Left lobe of liver (tissue), 2 donors: ENCODE data around the gene C2orf42. TPM values are rescaled to one million over a fixed set of nuclear protein-coding genes. Genes with fewer than 3 reads are reported as not detected.
"Not testable (repeated sequence)": the region's sequence is repeated elsewhere in the genome, so short reads cannot be mapped to it uniquely, and the experiment has no call there.

Source experiments
- ATAC-seq: fragments of 200-7000 bp; cut with Tn5 transposase; one replicate; pipeline ENCODE4 v1.9.1; 2020; ENCODE audit warnings: mild to moderate bottlenecking, moderate library complexity
- DNase-seq: peaks from one replicate; pipeline ENCODE4 v3.0.0-alpha.2; 2020; ENCODE audit warnings: low spot score
- total RNA-seq: library from RNA; stranded (reverse); gene quantifications from one replicate; pipeline ENCODE4 v1.2.1, GENCODE V29; 2021
- donor health status: DM: no; HTN: no; CAD: no; lungs with moderate emphysema.
- donor health status: DM: no; HTN: yes; CAD: no.

C2orf42 gene
- total RNA-seq = 19.1 TPM

DNA sequence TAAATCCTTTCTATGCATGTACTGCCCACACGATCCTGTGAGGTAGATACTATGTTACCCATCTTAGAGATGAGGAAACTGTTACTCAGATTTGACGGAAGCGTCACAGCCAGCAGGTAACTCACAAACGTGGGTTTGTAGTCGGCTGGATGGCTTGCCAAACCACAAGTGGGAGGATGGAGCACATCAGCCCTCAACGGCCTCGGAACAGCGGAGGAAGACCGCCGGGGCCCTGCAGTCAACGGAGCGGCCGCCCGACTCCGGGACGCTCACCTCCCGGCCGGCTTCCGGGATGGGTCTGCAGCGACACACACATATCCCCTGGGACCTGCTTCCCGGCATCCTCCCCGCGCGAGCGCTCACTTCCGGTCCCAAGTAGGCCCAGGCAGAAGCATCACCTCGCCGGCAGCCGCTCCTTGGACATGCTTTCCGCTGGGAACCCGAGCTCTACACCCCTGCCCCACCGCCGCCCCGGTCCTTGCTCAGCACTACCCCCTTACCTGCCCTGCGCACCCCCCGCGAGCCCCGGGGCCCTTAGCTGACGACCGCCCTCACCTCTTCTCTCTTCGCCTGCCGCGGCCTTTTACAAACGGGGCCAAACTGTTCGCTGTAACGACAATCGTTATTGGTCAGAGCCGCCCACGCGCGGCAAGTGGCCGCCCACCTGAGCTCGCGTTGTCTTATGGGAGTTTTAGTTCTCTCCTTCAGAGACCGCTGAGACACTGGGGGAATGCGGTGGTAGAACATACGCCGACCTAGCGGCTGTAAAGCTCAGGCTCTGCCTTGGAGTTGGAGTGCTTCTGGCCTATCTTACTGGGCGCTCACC lies at the start of gene C2orf42:
TSS of gene C2orf42 (minus strand) at position 602 of the 826 bp plus-strand sequence. CDS start 9,034 bp downstream, outside the sequence.
- ATAC-seq (peak; percentile 92), DNase-seq (peak; percentile 97)

GRCh38 chr2:70240599-70240998 lies 49.8 kb upstream of the C2orf42 start:
- ATAC-seq (no peak), DNase-seq (no peak)

GRCh38 chr2:70233926-70234325 lies 43.1 kb upstream of the C2orf42 start:
- DNase-seq = no peak
- ATAC-seq = peak; percentile 95

DNA sequence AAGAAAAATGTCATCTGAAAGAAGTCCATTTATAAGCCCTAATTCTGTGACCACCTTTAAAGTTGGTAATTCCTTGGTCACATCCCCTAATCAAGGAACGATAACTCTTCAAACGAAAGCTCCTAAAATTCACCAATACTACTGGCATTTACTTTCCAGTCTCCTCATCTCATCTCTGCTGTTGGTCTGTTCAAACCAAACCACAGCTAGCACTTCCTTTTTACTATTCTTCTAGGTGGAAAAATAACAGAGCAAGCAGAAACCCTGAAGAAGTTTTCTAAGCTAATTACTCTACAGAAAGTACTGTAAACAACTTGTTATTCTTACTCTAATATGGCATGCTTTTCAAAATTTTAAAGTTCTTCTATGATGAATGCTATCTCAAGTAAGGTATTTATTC lies 36.0 kb upstream of the C2orf42 start:
- no peak for DNase-seq
- ATAC-seq = no peak

DNA sequence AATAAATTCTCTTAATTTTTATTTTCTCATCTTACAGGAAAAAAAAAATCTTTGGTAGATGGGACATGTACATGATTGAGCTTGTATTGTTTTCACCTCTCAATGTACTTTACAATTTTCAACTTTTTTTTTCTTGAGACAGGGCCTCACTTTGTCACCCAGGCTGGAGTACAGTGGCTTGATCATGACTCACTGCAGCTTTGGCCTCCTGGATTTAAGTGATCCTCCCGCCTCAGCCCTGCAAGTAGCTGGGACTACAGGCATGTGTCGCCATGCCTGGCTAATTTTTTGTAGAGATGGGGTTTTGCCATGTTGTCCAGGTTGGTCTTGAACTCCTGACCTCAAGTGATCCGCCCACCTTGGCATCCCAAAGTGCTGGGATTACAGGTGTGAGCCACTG lies 32.5 kb upstream of the C2orf42 start:
- not testable (repeated sequence) for ATAC-seq, DNase-seq

- ATAC-seq (no peak), DNase-seq (no peak)
Observed at GRCh38 chr2:70214953-70215549, 24.2 kb upstream of the C2orf42 start.

GRCh38 chr2:70214365-70214764 lies 23.5 kb upstream of the C2orf42 start:
- DNase-seq (no peak), ATAC-seq (no peak)

GRCh38 chr2:70212298-70212932 lies 21.6 kb upstream of the C2orf42 start:
- no peak for ATAC-seq
- DNase-seq = no peak

DNA sequence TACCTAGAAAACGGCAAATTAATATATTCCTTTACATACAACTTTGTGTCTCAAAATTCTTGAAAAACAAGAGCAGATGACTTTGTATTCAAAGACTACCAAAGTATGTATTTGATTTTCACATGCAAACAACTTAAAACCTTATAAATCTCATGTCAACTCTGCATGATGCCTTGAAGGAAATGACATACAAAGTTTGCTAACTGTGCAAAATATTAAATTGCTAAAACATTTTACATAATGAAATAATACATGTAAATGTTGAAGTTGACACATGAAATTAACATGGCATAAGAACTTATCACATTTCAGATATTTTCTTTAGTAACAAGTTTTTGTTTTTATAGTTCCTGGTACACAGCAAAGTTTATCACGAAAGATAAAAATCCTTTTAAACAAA lies 20.8 kb upstream of the C2orf42 start:
- ATAC-seq (no peak), DNase-seq (no peak)

GRCh38 chr2:70204452-70204851 lies 13.6 kb upstream of the C2orf42 start:
- peak; percentile 66 for ATAC-seq
- DNase-seq = peak; percentile 62

GRCh38 chr2:70203086-70203485 lies 12.3 kb upstream of the C2orf42 start:
- DNase-seq = peak; percentile 77

GRCh38 chr2:70202236-70202806 lies 11.5 kb upstream of the C2orf42 start:
- ATAC-seq = no peak
- no peak for DNase-seq

More at GRCh38 chr2:70203086-70203485, 12.3 kb upstream of the C2orf42 start:
- peak; percentile 79 for ATAC-seq

- ATAC-seq = no peak
- no peak for DNase-seq
Observed at GRCh38 chr2:70201831-70202230, 11.0 kb upstream of the C2orf42 start.

DNA sequence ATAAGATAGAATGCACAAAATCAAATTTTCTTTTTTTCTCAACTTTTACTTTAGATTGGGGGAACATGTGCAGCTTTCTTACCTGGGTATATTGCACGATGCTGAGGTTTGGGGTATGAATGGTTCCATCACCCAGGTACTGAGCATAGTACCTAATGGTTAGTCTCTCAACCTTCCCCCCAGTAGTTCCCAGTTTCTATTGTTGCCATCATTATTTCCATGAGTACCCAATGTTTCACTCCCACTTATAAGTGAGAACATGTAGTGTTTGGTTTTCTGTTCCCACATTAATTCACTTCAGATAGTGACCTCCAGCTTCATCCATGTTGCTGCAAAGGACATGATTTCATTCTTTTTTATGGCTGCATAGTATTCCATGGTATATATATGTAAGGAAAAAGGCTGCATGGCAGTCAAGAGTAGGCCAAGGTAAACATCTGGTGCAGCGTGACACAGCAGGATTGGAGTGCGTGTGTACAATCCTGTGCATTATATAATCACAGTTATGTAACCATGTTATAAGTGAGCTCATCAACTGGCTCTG lies 10.5 kb upstream of the C2orf42 start:
- ATAC-seq (no peak), DNase-seq (no peak)

DNA sequence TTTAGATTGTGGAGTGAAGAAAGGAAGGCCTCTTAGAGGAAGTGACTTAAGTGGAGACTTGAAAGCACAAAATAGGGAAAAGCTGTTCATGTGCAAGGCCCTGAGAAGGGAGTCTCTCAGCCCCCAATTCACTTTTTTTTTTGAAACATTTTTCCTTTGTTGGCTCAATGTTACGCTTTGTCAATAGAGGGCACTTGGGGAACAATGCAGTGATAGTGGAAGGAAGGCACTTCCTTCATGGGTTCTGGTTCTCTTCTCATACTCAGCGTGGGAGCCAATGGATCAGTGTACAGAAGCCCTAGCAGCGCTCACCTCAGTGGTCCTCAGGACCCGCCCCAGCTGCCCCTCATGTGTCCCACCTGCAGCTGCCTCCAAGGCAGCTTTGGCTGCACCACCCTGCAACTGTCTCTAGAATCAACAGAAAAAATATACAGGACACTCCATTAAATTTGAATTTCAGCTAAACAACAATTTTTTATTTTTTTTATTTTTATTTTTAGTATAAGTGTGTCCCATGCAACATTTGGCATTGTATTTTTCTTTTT lies 8.6 kb upstream of the C2orf42 start:
- no peak for ATAC-seq
- no peak for DNase-seq

DNA sequence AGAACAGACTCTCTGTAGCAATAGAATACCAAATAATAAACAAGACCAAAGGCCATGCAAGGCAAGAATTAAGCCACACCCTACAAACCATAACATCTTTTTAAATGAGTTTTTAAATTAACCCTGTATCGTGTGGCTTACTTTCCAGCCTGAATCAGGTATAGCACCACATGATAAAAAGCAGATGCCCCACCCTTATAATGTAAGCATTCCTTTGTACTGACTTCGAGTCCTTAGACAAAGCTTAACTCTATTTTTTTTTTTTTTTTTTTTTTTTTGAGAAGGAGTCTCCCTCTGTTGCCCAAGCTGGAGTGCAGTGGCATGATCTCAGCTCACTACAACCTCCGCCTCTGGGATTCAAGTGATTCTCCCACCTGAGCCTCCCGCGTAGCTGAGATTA lies 1.7 kb upstream of the C2orf42 start:
- DNase-seq = no peak
- no peak for ATAC-seq

GRCh38 chr2:70191244-70191735 lies 471 bp upstream of the C2orf42 start:
- no peak for ATAC-seq
- DNase-seq = no peak

- ATAC-seq = peak; percentile 27
- no peak for DNase-seq
Observed at GRCh38 chr2:70188460-70188859, 2.4 kb downstream of the C2orf42 start.

DNA sequence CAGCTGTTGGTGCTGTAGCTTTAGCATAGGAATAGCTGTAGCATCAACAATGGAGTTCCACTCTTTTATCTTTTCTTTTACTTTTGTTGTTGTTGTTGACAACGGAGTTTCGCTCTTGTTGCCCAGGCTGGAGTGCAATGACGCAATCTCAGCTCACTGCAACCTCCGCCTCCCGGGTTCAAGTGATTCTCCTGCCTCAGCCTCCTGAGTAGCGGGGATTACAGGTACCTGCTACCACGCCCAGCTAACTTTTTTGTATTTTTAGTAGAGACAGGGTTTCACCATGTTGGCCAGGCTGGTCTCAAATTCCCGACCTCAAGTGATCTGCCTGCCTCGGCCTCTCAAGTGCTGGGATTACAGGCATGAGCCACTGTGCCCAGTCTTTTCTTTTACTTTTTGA lies 3.6 kb downstream of the C2orf42 start:
- not testable (repeated sequence) for ATAC-seq

DNA sequence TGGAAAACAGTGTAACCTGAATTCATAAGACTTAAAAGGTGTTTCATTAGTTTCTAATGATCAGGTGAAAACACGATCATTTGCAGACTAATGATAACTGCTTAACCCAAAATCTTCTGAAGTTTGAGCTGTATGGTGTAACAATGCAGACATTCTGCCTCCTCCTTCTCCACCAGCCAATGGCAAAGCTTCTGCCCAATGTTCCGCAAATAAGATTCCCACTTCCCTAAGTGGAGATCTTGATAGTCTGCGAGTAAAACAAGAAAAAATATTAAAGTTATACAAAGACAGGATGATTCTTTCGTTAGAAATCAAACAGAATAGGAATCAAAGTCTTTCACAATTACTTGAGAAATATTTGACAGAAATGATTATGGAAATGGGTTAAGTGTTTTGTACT lies 8.1 kb downstream of the C2orf42 start:
- no peak for ATAC-seq
- no peak for DNase-seq

More for the DNA sequence above, 3.6 kb downstream of the C2orf42 start:
- DNase-seq = not testable (repeated sequence)
